GM18867 (cell line): Measurements from ENCODE around the gene GSDME.
"Not testable (repeated sequence)": the region's sequence is repeated elsewhere in the genome, so short reads cannot be mapped to it uniquely, and the experiment has no call there.

Experiments used
- ATAC-seq: cut with Tn5 transposase; IDR thresholded peaks from one replicate; pipeline ENCODE4 v1.9.1; 2021; ENCODE audit warnings: mild to moderate bottlenecking, moderate library complexity; ENCODE audit not compliant: unreplicated experiment

Gene GSDME

DNA sequence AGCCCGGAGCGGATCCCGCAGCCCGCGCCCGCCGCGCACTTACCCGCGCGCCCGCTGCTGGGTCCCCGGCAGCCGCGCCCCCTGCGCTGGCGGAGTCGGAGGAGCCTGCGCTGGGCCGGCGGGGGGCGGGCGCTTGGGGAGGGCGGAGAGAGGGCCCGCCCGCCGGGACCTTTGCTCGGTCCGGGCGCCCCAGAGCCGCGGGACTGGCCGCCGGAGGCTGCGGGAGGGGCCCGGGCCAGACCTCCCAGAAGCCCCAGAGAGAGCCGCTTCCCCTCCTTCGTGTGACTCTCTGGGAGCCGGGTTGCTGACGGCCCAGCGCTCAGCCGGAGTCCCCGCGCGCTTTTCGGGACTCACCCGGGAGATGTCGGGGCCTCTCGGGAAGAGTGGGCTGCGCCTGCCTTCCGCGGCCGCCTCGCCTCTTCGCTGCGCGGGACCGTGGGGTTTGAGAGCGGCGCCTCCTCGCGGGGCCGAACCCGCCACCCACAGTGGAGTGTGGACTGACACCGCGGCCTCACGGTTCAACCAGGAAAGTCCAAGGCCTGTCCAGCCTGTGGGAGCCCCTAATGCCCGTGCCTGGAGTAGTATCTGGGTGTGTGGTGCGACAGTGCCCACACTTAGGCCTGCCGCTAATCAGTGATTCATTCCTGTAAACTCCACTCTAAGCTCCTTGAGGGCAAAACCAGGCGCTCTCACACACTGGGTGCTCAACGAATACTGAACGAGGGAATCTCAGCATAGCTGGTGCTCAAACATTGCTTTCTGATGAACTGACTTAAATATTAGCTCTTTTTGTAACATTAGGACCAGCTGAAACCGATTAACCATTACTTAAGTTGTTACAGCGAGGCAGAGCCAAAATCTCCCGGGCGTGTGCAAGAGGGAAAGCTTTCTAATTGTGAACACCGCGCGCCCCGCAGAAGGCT is at the start of gene GSDME:
Gene GSDME, minus strand, starts transcription at position 112 of the 923 bp plus-strand sequence. CDS start 7,690 bp downstream, outside the sequence.
- ATAC-seq: peak; percentile 59

DNA sequence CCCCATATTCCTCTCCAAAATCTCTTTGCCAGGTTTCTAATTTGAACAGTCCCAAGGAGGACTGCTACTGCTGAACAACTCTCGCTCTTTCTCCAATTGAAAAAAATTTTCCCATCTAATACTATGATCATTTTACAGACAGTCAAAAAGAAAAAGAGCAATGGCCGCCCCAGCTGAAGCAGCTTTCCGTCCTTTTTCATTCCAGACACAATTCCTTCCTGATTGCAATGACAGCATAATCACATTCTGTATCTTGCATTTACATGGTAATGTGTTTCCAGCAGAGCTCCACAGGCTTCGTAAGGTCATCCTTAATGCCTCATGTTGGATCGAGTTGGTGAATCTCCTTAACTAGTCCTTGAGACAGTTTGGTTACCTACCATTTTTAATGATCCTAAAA is 45.0 kb upstream of the GSDME start:
- ATAC-seq: no peak

DNA sequence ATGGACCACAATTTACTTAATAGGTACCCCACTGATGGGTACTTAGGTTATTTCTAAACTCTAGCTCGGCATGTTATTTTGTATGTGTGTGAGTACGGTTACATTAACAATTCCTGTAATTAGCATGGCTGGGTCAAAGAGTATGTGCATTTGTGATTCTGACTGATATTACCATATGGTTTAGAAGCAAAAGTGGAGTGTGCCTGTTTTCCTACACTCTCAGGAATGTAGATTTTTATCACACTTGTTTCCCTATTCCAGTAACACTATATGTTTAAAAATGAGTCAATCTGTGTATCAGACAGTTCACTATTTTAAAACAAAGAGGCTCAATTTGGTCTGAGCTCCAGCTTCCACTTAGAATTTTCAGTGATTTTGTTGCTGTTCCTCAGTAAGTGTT is 44.6 kb upstream of the GSDME start:
- ATAC-seq: no peak

DNA sequence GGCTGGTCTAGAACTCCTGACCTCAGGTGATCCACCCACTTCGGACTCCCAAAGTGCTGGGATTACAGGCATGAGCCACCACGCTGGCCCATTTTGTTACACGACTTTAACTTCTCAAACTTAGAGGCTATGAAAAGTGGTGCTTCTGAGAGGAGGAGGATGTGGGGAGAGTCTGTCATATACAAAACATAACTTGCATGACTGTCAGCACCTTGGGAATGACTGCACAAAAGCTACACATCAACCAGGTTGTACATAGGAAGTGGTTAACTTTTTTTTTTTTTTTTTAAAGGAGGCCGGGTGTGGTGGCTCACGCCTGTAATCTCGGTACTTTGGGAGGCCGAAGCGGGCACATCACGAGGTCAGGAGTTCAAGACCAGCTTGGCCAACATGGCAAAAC is 43.4 kb upstream of the GSDME start:
- ATAC-seq: no peak

DNA sequence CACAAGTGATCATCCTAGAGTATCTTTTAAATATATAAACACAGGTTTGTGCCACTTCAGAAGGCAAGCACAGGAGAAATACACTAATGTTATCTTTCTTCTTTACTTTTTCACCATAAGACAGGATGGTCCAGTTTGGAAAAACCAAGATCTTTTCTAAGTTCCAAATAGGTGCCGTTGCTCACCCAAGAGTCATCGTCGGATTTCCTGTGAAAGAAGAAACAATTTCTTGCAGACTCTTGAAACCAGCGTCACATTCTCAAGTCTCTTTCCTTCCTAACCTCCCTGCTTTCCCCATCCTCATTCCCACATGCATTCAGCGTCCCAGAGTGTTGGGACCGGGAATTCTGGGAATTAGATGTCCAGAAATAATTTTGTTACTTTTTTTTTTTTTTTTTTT is 42.8 kb upstream of the GSDME start:
- no peak for ATAC-seq

DNA sequence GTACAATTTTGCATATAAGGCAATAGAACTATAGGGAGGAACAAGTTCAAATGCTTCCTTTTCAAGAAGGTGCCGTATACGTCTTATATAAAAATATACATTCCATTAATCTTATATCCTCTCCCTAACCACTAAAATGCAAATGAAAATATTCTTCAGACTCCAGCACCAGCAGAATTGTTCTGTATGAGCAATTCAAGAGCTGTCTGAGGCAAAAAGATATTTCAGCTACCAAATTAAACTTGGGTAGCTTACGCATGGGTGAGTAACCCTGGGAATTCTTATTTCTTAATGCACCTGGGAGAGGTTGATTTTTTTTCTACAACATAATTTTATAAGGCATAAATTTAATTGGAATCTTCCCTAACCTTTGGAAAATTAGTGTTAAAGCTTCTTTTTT is 42.2 kb upstream of the GSDME start:
- ATAC-seq: no peak

GRCh38 chr7:24798261-24798660 is 41.0 kb upstream of the GSDME start:
- ATAC-seq: no peak

DNA sequence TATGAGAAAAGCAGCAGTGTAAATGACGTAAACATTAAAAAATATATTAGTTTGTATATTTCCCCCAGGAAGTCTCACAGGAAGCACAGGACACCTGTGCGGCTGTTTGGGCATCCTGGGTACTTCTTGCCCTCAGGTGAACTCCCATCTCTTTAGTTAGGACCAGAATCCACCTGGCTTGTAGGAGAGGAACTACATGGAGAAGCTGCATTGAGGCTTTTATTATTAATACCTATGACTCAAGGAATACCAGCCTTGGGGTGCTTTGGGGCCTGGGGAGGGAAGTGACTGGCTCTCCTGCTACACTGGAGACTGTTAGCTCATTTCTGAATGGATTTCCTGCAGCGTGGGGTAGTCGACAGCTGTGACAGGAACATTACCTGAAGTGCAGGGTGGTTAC is 40.0 kb upstream of the GSDME start:
- no peak for ATAC-seq

GRCh38 chr7:24795407-24795767 is 38.1 kb upstream of the GSDME start:
- ATAC-seq: no peak

DNA sequence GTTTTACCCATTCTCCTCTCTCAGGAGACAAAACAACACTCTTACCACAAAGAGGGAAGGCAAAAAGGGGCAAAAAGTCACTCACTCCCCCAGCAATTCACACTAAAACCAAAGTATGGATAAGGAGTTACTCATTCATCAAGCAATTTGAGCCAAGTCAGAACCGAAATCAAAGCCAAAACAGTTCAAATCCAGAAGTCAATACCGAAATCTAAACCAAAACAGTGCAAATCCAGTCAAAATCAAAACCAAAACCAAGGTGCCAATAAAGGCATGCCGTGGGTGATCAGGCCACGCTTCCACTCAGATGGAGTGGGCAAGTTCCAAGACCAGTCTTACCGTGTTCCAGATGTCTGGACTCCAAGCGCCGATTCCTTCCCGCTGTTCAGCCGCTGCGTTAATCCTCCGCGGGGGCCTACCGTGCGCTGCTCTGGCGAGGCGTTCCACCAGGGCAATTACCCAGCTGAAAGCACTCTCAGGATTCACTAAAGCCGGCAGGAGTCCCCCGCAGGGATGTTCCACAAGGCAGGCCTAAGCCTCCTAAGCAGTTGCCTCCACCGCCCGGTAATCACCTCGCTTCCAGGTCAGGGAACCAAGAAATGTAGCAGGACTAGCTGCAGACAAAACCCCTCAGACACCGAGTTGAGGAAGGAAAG is 37.6 kb upstream of the GSDME start:
- not testable (repeated sequence) for ATAC-seq

DNA sequence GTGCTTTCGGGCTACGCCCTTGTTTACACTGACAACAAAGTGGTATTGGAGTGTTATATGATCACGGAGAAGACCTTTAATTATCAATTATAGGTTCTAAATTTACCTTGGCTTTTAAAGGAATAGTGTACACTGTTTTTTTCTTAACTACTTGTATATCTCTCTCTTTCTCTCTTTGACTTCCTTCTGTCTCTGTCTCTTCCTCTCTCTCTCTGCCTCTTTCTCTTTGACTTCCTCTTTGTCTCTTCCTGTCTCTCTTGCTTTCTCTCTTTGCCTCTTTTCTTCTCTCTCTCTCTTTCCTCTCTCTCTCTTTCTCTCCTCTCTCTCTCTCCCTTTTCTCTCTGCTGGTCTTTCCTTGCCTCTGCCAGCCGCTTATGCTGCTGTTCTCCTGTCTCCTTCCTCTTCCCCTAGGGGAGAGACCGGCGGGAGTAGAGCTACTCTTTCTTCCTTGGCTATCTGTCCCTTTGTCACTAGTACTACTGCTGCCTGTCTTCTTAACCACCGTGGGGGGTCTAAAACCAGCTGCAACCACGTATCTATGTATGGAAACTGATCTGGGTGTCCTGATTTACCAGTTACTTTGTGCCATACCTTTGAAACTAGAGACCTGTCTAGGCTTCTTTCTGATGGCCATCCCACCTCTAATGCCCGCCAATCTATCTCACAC is 36.9 kb upstream of the GSDME start:
- no peak for ATAC-seq

- ATAC-seq: no peak
Measured at GRCh38 chr7:24788961-24789576, 31.8 kb upstream of the GSDME start.

- ATAC-seq: no peak
Measured at GRCh38 chr7:24788075-24788474, 30.8 kb upstream of the GSDME start.

DNA sequence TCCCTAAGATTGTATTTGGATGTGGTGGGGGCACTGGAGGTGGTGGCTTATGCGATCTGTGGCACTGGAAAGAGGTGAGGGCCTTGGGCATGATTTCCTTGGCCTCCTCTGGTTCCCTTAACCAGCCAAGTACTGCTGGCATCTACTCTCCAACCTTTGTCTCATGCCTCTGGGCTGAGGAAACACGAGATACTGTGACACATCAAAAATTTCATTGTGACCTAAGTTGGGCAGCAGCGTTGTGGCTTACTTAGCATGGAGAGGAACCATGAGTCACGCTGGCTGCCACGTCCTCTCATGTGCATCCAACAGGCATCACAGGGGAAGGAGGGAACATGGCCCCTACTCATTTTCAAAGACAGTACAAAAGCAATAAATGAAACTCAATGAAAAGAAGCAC is 29.7 kb upstream of the GSDME start:
- no peak for ATAC-seq

- ATAC-seq: no peak
Measured at GRCh38 chr7:24786306-24786705, 29.0 kb upstream of the GSDME start.

- ATAC-seq: no peak
Measured at GRCh38 chr7:24784277-24784676, 27.0 kb upstream of the GSDME start.

- ATAC-seq: no peak
Measured at GRCh38 chr7:24783698-24784097, 26.4 kb upstream of the GSDME start.

DNA sequence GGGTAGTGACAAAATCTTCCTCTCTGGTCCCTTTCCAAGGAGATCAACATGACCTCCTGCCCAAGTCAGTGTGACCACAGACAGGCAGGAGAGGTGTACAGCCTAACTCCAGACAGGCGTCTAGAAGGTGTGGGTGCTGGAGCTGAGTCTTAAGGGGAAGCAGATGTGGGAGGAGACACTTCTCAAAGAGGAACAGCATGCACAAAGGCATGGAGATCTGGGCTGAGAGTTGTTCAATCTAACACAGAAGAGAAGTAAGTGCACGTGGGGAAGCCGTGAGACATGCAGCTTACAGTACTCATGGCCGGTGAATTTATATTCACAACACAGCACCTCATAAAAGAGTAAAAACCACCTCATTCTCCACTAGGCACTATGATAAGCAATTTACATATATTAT is 23.8 kb upstream of the GSDME start:
- ATAC-seq: no peak

DNA sequence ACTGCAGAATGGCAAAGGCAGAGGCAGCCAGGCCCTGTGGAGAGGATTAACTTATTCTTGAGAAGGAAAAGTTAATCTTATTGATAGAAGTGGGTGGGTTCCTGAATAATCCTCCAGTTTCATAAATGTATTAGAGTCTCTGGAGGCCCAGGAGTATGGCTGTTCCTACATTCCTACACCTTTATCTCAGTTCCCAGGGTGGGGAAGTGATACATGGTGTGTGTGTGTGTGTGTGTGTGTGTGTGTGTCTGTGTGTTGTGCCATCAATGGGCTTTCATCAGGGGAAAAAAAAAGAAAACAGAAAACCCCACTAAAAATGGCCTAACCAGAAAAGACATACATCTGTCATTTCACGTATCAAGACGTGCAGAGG is 22.0 kb upstream of the GSDME start:
- no peak for ATAC-seq

DNA sequence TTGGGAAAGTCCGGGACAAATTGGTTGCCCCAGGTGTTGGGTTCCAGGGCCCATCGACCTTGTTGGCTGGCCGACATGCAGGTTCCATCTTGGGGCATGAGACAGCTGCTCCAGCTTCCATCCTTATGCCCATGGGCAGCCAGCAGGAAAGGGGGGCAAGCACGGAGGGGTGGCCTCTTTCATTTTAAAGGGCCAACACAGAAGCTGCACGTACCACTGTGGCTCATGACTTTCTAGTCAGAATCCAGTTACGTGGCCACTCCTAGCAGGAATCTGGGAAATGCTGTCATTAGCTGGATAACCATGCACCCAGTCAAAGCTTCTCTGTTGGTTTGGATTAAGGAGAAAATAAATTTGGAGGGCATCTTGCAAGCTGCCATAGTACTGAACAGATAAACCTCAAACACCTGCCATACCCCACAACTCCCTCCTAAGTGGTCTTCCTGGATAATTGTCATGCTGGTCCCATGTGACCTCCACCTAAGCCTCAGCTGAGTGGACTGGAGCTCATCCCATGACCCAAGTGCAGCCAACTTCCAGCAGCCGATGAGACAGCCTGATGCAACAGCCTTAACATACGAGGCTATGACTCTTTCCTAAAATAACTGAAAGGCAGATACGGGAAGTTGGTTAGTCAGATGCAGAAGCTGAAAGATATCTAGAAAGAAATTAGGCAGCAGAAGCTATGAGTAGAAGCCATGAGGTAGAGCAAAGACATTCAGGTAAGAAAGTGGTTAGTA is 21.4 kb upstream of the GSDME start:
- peak; percentile 55 for ATAC-seq

DNA sequence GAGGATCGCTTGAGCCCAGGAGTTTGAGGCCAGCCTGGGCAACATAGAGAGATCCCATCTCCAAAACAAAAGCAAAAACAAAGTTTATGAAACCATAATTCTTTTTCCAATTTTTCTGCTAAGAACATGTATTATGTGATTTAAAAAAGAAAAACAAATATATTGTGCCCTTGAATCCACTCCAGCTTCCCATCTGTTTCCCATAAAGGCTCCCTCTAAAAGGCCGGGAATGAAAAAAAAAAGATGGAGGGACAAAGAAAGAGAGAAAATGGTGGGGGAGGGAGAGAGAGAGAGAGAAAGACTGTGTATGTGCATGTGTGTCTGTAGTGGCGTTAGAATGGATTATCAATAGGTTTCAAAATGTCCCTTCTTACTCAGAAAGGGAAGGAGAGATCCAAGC is 20.5 kb upstream of the GSDME start:
- no peak for ATAC-seq
